Stimulated activated CD8-positive, alpha-beta memory T cell treated with anti-CD3 and anti-CD28 coated beads, Interleukin-7, amount 100 ng/mL, for 4 hours (primary cell): ENCODE results near the gene EXOC6B.
"Not testable (repeated sequence)": the region's sequence is repeated elsewhere in the genome, so short reads cannot be mapped to it uniquely, and the experiment has no call there.

Experiments used
- DNase-seq, 2 donors: peaks; one replicate each; pipeline ENCODE4 v3.0.0-alpha.2; 2020; ENCODE audit warnings: low read depth in 2 of 2

Gene EXOC6B

GRCh38 chr2:72554381-72554780, 271.5 kb downstream of the EXOC6B start:
- no peak for DNase-seq

GRCh38 chr2:72548081-72548764, 277.6 kb downstream of the EXOC6B start:
- DNase-seq = no peak

- no peak for DNase-seq
These were observed 280.0 kb downstream of the EXOC6B start for GRCh38 chr2:72545790-72546189.

- no peak for DNase-seq
These were observed 281.3 kb downstream of the EXOC6B start for GRCh38 chr2:72544554-72544953.

- no peak for DNase-seq
These were observed 282.2 kb downstream of the EXOC6B start for GRCh38 chr2:72543497-72544216.

- no peak for DNase-seq
These were observed 286.7 kb downstream of the EXOC6B start for GRCh38 chr2:72539071-72539552.

GRCh38 chr2:72538486-72538885, 287.3 kb downstream of the EXOC6B start:
- DNase-seq = no peak

GRCh38 chr2:72535586-72535985, 290.2 kb downstream of the EXOC6B start:
- DNase-seq = not testable (repeated sequence)

- DNase-seq = no peak
These were observed 292.1 kb downstream of the EXOC6B start for GRCh38 chr2:72533765-72534164.

- DNase-seq = no peak
These were observed 298.4 kb downstream of the EXOC6B start for GRCh38 chr2:72527424-72527823.

GRCh38 chr2:72526623-72527022, 299.2 kb downstream of the EXOC6B start:
- DNase-seq = no peak

- DNase-seq = no peak
These were observed 301.8 kb downstream of the EXOC6B start for GRCh38 chr2:72524071-72524470.

- no peak for DNase-seq
These were observed 310.1 kb downstream of the EXOC6B start for GRCh38 chr2:72515696-72516095.

GRCh38 chr2:72513011-72513410, 312.8 kb downstream of the EXOC6B start:
- DNase-seq = no peak

GRCh38 chr2:72512376-72512775, 313.5 kb downstream of the EXOC6B start:
- DNase-seq = no peak

GRCh38 chr2:72511906-72512305, 313.9 kb downstream of the EXOC6B start:
- DNase-seq = no peak

- no peak for DNase-seq
These were observed 328.1 kb downstream of the EXOC6B start for GRCh38 chr2:72497763-72498162.

- no peak for DNase-seq
These were observed 329.4 kb downstream of the EXOC6B start for GRCh38 chr2:72496479-72496878.

- no peak for DNase-seq
These were observed 331.4 kb downstream of the EXOC6B start for GRCh38 chr2:72494392-72494791.

- not testable (repeated sequence) for DNase-seq
These were observed 341.2 kb downstream of the EXOC6B start for GRCh38 chr2:72484622-72485021.

- no peak for DNase-seq
These were observed 342.5 kb downstream of the EXOC6B start for GRCh38 chr2:72483346-72483745.

- DNase-seq = no peak
These were observed 350.6 kb downstream of the EXOC6B start for GRCh38 chr2:72475246-72475645.

GRCh38 chr2:72457801-72458516, 367.9 kb downstream of the EXOC6B start:
- no peak for DNase-seq
